ENCODE measurements around the gene SH3BP4. TPM values are rescaled to one million over a fixed set of nuclear protein-coding genes. Genes with fewer than 3 reads are reported as not detected.
A peak's percentile ranks its signal among the peaks of the same experiment; 100 is the strongest.

The SH3BP4 gene
- total and polyA plus RNA-seq, 2 of the 13 experiments (the other 11 are each of a cell fraction or from before 2014, with no cell fraction given), result 34.6 to 99.1 TPM

- peak; percentile 57; the same call in 1 of the 2 replicates for TF ChIP-seq AKAP8 (CRISPR knock-in tag; IDR thresholded peaks at IDR 0.05)
- TF ChIP-seq SIN3A (IDR thresholded peaks at IDR 0.05; ENCODE audit: borderline replicate concordance, low read depth, low read length), result no peak
- TF ChIP-seq ZNF629 (CRISPR knock-in tag; conservative IDR thresholded peaks at IDR 0.05), result peak; percentile 88
- no peak for TF ChIP-seq ZNF619 (CRISPR knock-in tag; IDR thresholded peaks at IDR 0.05)
- no peak for TF ChIP-seq ZKSCAN1 (IDR thresholded peaks at IDR 0.05; ENCODE audit: low read length)
- TF ChIP-seq ZNF570 (CRISPR knock-in tag; IDR thresholded peaks at IDR 0.05; ENCODE audit: borderline replicate concordance), result no peak
- no peak for TF ChIP-seq ETS1 (CRISPR knock-in tag; IDR thresholded peaks at IDR 0.05)
- TF ChIP-seq NFIB (CRISPR knock-in tag; IDR thresholded peaks at IDR 0.05; ENCODE audit: borderline replicate concordance), result no peak
- 0 out of 2 replicates have a peak, but pooled peaks have one; percentile 49 for TF ChIP-seq ZNF776 (CRISPR knock-in tag; IDR thresholded peaks at IDR 0.05)
- no peak for TF ChIP-seq THAP9 (CRISPR knock-in tag; IDR thresholded peaks at IDR 0.05; ENCODE audit: borderline replicate concordance)
- TF ChIP-seq ERF (CRISPR knock-in tag; IDR thresholded peaks at IDR 0.05), result no peak
- TF ChIP-seq ZNF414 (CRISPR knock-in tag; IDR thresholded peaks at IDR 0.05), result no peak
- 0 out of 2 replicates have a peak, but pooled peaks have one; percentile 45 for TF ChIP-seq ZNF232 (CRISPR knock-in tag; IDR thresholded peaks at IDR 0.05; ENCODE audit: borderline replicate concordance)
- no peak for TF ChIP-seq TBX3 (IDR thresholded peaks at IDR 0.05; ENCODE audit: borderline replicate concordance)
- TF ChIP-seq RNF2 (conservative IDR thresholded peaks at IDR 0.05; ENCODE audit: low read depth), result no peak
- no peak for TF ChIP-seq DBP (CRISPR knock-in tag; IDR thresholded peaks at IDR 0.05; ENCODE audit: not compliant biosample characterization)
- TF ChIP-seq ZNF34 (CRISPR knock-in tag; IDR thresholded peaks at IDR 0.05; ENCODE audit: borderline replicate concordance), result no peak
- TF ChIP-seq IRX3 (CRISPR knock-in tag; IDR thresholded peaks at IDR 0.05; ENCODE audit: borderline replicate concordance, low read depth), result no peak
- TF ChIP-seq FOXA3 (CRISPR knock-in tag; IDR thresholded peaks at IDR 0.05), result no peak
- no peak for TF ChIP-seq KAT8 (CRISPR knock-in tag; IDR thresholded peaks at IDR 0.05)
- no peak for TF ChIP-seq PAX8 (CRISPR knock-in tag; IDR thresholded peaks at IDR 0.05; ENCODE audit: borderline replicate concordance)
- TF ChIP-seq CHD4 (IDR thresholded peaks at IDR 0.05; ENCODE audit: borderline replicate concordance, low read length), result no peak
- no peak for TF ChIP-seq ZNF121 (CRISPR knock-in tag; IDR thresholded peaks at IDR 0.05)
- no peak for TF ChIP-seq ZNF788 (CRISPR knock-in tag; IDR thresholded peaks at IDR 0.05; ENCODE audit: borderline replicate concordance)
- TF ChIP-seq ZC3H13 (CRISPR knock-in tag; IDR thresholded peaks at IDR 0.05), result no peak
These were observed 30.4 kb downstream of the SH3BP4 start (continued) for GRCh38 chr2:234982096-234982834.

Measured in HepG2 (cell line).